DMS114 treated with DMSO at 0.1 percent for 48 hours (cell line): ENCODE data around the gene RPL36AL.
"Not testable (repeated sequence)": the region's sequence is repeated elsewhere in the genome, so short reads cannot be mapped to it uniquely, and the experiment has no call there.

Experiments
- DNase-seq: peaks from one replicate; lab custom pipeline; 2025; ENCODE audit not compliant: unreplicated experiment; lab: John Stamatoyannopoulos, UW

Gene RPL36AL

DNA sequence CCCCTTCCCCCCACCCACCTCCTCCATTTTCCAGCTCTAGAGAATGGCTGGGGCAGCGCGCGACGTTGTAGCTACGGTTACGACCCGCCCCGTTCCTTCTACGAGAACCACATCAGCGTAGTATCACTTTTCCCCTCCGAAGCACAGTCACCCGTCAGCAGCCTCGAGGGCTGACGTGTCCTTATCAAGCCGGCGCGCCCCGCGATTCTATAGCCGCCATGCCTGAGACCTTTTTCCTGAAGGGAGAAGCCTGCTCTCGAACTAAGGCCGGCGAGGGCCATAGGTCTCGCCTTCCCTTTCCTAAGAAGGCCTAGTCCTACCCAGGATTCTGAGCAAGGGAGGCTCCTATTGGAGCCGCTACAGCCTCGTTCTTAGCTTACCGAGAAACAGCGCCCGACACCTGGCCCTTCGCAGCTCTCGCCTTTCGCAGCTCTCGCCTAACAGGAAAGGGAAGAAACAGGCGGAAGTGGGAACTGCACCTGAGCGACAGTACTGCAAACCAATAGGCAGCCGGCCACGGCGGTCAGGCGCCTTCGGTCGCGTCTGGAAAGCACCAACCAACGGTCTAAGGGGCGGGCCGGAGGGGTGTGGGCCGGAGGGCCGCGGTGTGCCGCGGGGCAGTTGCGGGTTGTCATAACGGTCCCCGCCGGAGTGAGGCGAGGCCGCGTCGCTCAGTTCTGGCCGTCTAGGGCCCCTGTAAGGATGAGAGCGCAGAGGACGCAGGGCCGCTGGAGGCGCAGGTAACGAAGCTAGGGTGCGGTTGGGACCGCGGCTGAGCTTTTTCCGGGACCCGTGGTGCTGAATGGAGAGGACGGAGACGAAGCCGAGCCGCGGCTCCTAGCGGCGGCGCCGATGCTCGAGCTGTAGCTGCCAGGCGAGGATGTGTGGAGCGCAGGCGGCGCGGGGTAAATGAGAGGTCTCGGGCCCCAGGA is at the start of gene RPL36AL, which contains the start of gene MGAT2:
TSS of gene RPL36AL (minus strand) at position 445 of the 932 bp plus-strand sequence. CDS start 1,522 bp downstream, outside the sequence.
TSS of gene MGAT2 (plus strand) at position 618 of the 932 bp plus-strand sequence. CDS start 470 bp downstream, outside the sequence.
- peak; percentile 92 for DNase-seq

GRCh38 chr14:49659526-49660455 is 39.4 kb upstream of the RPL36AL start:
- DNase-seq = no peak

DNA sequence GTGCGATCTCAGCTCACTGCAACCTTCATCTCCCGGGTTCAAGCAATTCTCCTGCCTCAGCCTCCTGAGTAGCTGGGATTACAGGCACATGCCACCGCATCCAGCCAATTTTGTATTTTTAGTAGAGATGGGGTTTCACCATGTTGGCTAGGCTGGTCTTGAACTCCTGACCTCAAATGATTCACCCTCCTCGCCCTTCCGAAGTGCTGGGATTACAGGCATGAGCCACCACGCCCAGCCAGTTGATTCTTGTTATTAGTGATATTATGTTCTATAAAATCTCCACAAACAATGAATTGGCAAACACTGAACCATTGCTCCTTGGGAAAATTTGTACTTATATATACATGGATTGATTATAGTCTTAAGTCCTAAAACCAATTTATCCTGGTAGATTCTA is 37.1 kb upstream of the RPL36AL start:
- DNase-seq = not testable (repeated sequence)

- no peak for DNase-seq
Observed at GRCh38 chr14:49654511-49654910, 34.1 kb upstream of the RPL36AL start.

DNA sequence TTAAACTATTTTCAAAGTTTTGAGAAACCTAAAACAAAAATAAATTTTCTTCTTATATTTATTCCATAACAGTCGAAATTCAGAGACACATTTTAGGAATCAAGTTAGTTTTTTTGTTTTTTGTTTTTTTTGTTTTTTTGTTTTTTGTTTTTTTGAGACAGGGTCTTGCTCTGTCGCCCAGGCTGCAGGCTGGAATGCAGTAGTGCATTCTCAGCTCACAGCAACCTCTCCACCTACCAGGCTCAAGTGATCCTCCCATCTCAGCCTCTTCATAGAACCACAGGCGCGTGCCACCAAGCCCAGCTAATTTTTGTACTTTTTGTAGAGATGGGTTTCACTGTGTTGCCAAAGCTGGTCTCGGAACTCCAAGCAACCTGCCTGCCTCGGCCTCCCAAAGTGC is 33.1 kb upstream of the RPL36AL start:
- DNase-seq = no peak

- DNase-seq = no peak
Observed at GRCh38 chr14:49642163-49642562, 21.7 kb upstream of the RPL36AL start.

- no peak for DNase-seq
Observed at GRCh38 chr14:49641697-49642129, 21.3 kb upstream of the RPL36AL start.

- no peak for DNase-seq
Observed at GRCh38 chr14:49640540-49641417, 20.4 kb upstream of the RPL36AL start.

DNA sequence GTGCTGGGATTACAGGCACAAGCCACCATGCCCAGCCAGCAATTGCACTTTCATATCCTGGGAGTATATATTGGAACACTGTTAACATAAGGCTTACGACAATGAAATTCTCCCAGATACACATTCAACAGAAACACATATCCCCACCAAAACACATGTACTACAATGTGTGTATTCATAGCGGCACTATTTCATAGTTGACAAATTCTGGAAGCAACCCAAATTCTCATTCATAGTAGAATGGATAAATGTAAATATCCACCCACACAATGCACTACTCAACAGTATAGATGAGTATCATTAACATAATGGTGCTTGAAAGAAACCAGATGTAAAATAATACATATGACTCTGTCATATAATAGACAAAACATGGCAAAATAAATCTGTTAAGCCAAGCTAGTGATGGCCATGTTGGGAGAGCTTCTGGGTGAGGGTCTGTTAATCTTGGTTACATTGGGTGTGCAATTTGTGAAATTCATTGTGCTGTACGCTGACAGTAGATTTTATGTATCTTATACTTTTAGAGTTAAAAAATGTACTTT is 17.2 kb upstream of the RPL36AL start:
- DNase-seq = no peak

- DNase-seq = no peak
Observed at GRCh38 chr14:49636866-49637265, 16.4 kb upstream of the RPL36AL start.

GRCh38 chr14:49634547-49635334 is 14.3 kb upstream of the RPL36AL start, which contains the start of gene DNAAF2:
DNAAF2 (minus strand) TSS chr14:49635244; CDS start chr14:49635149, 95 bp downstream.
- no peak for DNase-seq

DNA sequence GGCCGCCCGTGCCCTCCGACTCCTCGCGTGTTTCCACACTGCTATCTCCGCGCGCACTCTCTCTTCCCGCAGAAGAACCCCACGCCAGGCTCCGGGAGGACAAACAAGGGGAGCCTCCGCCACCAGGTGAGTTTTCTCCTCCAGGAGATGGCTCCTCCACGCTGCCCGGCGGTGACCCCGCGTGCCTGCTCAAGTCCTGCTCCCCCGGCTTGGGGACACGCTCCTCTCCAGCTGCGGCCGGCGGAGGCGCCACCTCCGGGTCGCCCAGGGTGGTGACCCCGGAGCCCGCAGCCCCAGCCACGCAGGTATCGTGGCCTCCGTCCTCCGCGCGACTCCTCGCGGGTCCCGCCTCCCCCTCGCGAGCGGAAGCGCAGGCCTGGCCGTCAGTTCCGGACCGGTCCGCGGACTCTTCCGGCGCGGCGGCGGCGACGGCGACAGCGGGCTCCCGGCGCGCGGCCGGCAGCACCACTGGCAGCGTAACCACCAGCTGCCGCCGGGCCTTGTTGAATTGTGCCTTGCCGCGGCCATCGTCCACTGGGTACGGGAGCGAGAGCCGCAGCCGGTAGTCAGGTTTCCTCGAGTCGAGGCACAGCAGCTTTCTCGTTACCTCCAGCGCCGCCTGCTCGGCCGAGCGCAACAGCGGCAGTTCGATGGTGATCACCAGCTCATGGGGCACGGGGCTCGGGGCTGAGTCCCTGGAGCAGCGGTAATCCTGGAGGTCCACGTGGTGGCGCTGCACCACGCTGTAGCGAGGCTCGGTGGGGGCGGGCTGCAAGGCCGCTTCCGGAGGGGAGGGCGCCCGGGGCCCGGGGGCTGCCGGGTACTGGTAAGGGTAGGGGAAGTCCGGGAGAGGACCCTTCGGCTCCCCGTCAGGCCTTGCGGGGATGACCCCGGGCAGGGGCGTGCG is 13.5 kb upstream of the RPL36AL start:
- peak; percentile 80 for DNase-seq

DNA sequence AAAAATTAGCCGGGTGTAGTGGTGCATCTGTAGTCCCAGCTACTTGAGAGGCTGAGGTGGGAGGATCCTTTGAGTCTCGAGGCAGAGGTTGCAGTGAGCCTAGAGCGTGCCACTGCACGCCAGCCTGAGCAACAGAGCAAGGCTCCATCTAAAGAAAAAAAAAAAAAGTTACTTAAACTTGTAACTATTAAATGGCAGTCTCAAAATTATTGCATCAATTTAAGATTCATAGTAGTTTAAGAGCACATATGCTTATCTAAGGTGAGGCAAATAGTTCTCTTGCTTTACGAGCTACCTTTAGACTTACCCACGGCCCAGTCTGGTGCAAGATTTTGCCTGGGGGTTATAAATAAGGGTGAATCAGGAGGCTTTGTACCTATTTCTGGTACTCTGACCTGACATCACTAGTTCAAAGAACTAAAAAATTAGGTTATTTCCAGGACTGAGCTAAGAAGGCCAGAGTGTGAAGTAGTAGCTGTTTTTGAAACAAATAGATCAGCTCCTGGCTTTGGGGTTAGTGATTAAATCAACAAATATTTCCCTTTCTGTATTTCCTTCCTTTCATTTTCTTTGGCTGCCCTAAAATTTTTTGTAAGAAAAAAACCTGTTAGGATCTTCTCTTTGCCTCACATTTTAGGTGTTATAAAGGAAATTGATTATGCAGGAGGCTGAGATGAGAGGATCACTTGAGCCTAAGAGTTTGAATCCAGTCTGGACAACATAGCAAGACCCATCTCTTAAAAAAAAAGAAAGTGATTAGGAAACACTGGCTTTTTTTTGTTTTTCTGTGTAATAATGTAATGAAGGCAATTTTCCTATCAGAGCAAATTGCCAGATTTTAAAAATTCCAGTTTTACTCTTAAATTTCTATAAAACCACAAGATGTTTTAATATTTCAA is 3.8 kb upstream of the RPL36AL start:
- no peak for DNase-seq

- no peak for DNase-seq
Observed at GRCh38 chr14:49623387-49623786, 3.0 kb upstream of the RPL36AL start.

DNA sequence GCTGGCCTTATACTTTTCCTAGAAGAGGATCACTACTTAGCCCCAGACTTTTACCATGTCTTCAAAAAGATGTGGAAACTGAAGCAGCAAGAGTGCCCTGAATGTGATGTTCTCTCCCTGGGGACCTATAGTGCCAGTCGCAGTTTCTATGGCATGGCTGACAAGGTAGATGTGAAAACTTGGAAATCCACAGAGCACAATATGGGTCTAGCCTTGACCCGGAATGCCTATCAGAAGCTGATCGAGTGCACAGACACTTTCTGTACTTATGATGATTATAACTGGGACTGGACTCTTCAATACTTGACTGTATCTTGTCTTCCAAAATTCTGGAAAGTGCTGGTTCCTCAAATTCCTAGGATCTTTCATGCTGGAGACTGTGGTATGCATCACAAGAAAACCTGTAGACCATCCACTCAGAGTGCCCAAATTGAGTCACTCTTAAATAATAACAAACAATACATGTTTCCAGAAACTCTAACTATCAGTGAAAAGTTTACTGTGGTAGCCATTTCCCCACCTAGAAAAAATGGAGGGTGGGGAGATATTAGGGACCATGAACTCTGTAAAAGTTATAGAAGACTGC is 1.7 kb upstream of the RPL36AL start:
- DNase-seq = no peak

DNA sequence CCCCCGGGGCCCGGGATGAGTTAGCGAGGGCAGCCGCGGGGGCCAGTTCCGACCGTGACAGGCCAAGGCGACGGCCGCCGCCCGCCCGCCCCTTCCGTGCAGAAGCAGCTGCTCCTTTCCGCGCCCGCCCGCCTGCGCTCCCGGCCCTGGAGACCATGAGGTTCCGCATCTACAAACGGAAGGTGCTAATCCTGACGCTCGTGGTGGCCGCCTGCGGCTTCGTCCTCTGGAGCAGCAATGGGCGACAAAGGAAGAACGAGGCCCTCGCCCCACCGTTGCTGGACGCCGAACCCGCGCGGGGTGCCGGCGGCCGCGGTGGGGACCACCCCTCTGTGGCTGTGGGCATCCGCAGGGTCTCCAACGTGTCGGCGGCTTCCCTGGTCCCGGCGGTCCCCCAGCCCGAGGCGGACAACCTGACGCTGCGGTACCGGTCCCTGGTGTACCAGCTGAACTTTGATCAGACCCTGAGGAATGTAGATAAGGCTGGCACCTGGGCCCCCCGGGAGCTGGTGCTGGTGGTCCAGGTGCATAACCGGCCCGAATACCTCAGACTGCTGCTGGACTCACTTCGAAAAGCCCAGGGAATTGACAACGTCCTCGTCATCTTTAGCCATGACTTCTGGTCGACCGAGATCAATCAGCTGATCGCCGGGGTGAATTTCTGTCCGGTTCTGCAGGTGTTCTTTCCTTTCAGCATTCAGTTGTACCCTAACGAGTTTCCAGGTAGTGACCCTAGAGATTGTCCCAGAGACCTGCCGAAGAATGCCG is 872 bp upstream of the RPL36AL start:
- DNase-seq = no peak
